Activated CD8-positive, alpha-beta memory T cell treated with anti-CD3 and anti-CD28 coated beads, Interleukin-2, amount 50 U/mL, for 1 hour (primary cell): ENCODE results near the gene PLA2G10.
"Not testable (repeated sequence)": the region's sequence is repeated elsewhere in the genome, so short reads cannot be mapped to it uniquely, and the experiment has no call there.

Source experiments
- DNase-seq: peaks from one replicate; pipeline ENCODE4 v3.0.0-alpha.2; 2020; ENCODE audit errors: extremely low read depth

PLA2G10 gene

GRCh38 chr16:14667347-14668266 lies 26.5 kb downstream of the PLA2G10 start:
- DNase-seq: no peak

GRCh38 chr16:14658063-14658462 lies 36.0 kb downstream of the PLA2G10 start:
- no peak for DNase-seq

GRCh38 chr16:14652726-14653125 lies 41.4 kb downstream of the PLA2G10 start:
- no peak for DNase-seq

GRCh38 chr16:14650629-14651028 lies 43.5 kb downstream of the PLA2G10 start:
- DNase-seq: no peak

- no peak for DNase-seq
Measured at GRCh38 chr16:14649816-14650215, 44.3 kb downstream of the PLA2G10 start.

GRCh38 chr16:14641926-14642325 lies 52.2 kb downstream of the PLA2G10 start:
- no peak for DNase-seq

- DNase-seq: no peak
Measured at GRCh38 chr16:14641206-14641605, 52.9 kb downstream of the PLA2G10 start.

GRCh38 chr16:14640538-14640937 lies 53.6 kb downstream of the PLA2G10 start:
- no peak for DNase-seq

GRCh38 chr16:14636951-14637240 lies 57.2 kb downstream of the PLA2G10 start:
- DNase-seq: not testable (repeated sequence)

- not testable (repeated sequence) for DNase-seq
Measured at GRCh38 chr16:14636179-14636950, 57.7 kb downstream of the PLA2G10 start.

GRCh38 chr16:14635395-14636165 lies 58.5 kb downstream of the PLA2G10 start:
- no peak for DNase-seq

- DNase-seq: no peak
Measured at GRCh38 chr16:14634389-14634725, 59.8 kb downstream of the PLA2G10 start.

GRCh38 chr16:14632693-14633569 lies 61.2 kb downstream of the PLA2G10 start, which contains the start of gene BFAR:
Gene BFAR, plus strand, starts transcription at chr16:14632951. Its CDS starts 11,396 bp downstream, at chr16:14644347.
- DNase-seq: peak; percentile 96

GRCh38 chr16:14630620-14631330 lies 63.3 kb downstream of the PLA2G10 start:
- DNase-seq: not testable (repeated sequence)

GRCh38 chr16:14629919-14630619 lies 64.0 kb downstream of the PLA2G10 start, which contains the start of gene PARN:
Gene PARN, minus strand, starts transcription at chr16:14630260. Its CDS starts 135 bp downstream, at chr16:14630125.
- peak; percentile 89 for DNase-seq

- DNase-seq: no peak
Measured at GRCh38 chr16:14629612-14629918, 64.5 kb downstream of the PLA2G10 start.

- no peak for DNase-seq
Measured at GRCh38 chr16:14628806-14629611, 65.1 kb downstream of the PLA2G10 start.

- no peak for DNase-seq
Measured at GRCh38 chr16:14627078-14627477, 67.0 kb downstream of the PLA2G10 start.
